Activated T-helper 17 cell treated with anti-CD3 and anti-CD28 coated beads, Interleukin-2, amount 50 U/mL, for 72 hours (primary cell): Measurements from ENCODE around the gene ZDHHC11. TPM values are rescaled to one million over a fixed set of nuclear protein-coding genes. Genes with fewer than 3 reads are reported as not detected.
"Not testable (repeated sequence)": the region's sequence is repeated elsewhere in the genome, so short reads cannot be mapped to it uniquely, and the experiment has no call there.

Source experiments
- ATAC-seq: fragments of 150-1000 bp; cut with Tn5 transposase; replicated peaks from 2 replicates; pipeline ENCODE4 v1.10.0; 2021; ENCODE audit warnings: mild to moderate bottlenecking, moderate library complexity
- H3K27ac Mint-ChIP-seq: one replicate; pipeline ENCODE4 v1.8.0; 2022; ENCODE audit warnings: mixed read lengths
- H3K27me3 Mint-ChIP-seq: one replicate; pipeline ENCODE4 v1.8.0; 2022; ENCODE audit warnings: mixed read lengths
- H3K36me3 Mint-ChIP-seq: one replicate; pipeline ENCODE4 v1.8.0; 2022; ENCODE audit warnings: low read depth, mild to moderate bottlenecking, mixed read lengths
- H3K4me1 Mint-ChIP-seq: one replicate; pipeline ENCODE4 v1.8.0; 2022; ENCODE audit warnings: mixed read lengths
- H3K4me3 Mint-ChIP-seq: one replicate; pipeline ENCODE4 v1.8.0; 2022; ENCODE audit warnings: mild to moderate bottlenecking, mixed read lengths
- H3K9me3 Mint-ChIP-seq: one replicate; pipeline ENCODE4 v1.8.0; 2022; ENCODE audit warnings: mixed read lengths
- total RNA-seq, 2 donors: library from RNA; stranded (reverse); gene quantifications; one replicate each; pipeline ENCODE4 v1.2.3, GENCODE V29; 2022

Gene ZDHHC11
- total RNA-seq, 2 donors from 2014 or later, result 13.6 to 26.8 TPM

GRCh38 chr5:766666-767431, 83.9 kb downstream of the ZDHHC11 start:
- Mint-ChIP-seq H3K4me3 (no peak overlapping the region), H3K27ac (no peak overlapping the region), H3K9me3 (no peaks in the 10 kb centered on the region), H3K4me1 (no peaks in the 10 kb centered on the region), H3K27me3 (no peaks in the 10 kb centered on the region), H3K36me3 (no peaks in the 10 kb centered on the region)
- ATAC-seq, result no peak

- Mint-ChIP-seq H3K36me3 (no peaks in the 10 kb centered on the region), H3K4me3 (no peak overlapping the region), H3K27ac (no peak overlapping the region), H3K4me1 (no peaks in the 10 kb centered on the region), H3K9me3 (no peaks in the 10 kb centered on the region), H3K27me3 (no peaks in the 10 kb centered on the region)
- no peak for ATAC-seq
Measured at GRCh38 chr5:765948-766631, 84.7 kb downstream of the ZDHHC11 start.

GRCh38 chr5:763998-764781, 86.6 kb downstream of the ZDHHC11 start:
- Mint-ChIP-seq H3K4me3 (no peak overlapping the region), H3K9me3 (no peaks in the 10 kb centered on the region), H3K27me3 (no peaks in the 10 kb centered on the region), H3K36me3 (no peaks in the 10 kb centered on the region), H3K4me1 (peaks cover 2% of the 10 kb centered on the region), H3K27ac (no peak overlapping the region)
- no peak for ATAC-seq

- Mint-ChIP-seq H3K27ac (no peak overlapping the region), H3K36me3 (no peaks in the 10 kb centered on the region), H3K4me1 (peaks cover 7% of the 10 kb centered on the region), H3K9me3 (no peaks in the 10 kb centered on the region), H3K4me3 (no peak overlapping the region), H3K27me3 (no peaks in the 10 kb centered on the region)
- ATAC-seq, result no peak
Measured at GRCh38 chr5:763397-763796, 87.4 kb downstream of the ZDHHC11 start.

- not testable (repeated sequence) for H3K36me3 Mint-ChIP-seq, H3K4me1 Mint-ChIP-seq, H3K27ac Mint-ChIP-seq, H3K27me3 Mint-ChIP-seq, H3K4me3 Mint-ChIP-seq, H3K9me3 Mint-ChIP-seq, ATAC-seq
Measured at GRCh38 chr5:762996-763395, 87.8 kb downstream of the ZDHHC11 start.

GRCh38 chr5:761854-762710, 88.7 kb downstream of the ZDHHC11 start:
- H3K4me3 Mint-ChIP-seq, result no peak overlapping the region
- no peak overlapping the region for H3K27ac Mint-ChIP-seq
- peaks cover 7% of the 10 kb centered on the region for H3K4me1 Mint-ChIP-seq
- no peaks in the 10 kb centered on the region for H3K9me3 Mint-ChIP-seq
- no peaks in the 10 kb centered on the region for H3K27me3 Mint-ChIP-seq
- no peak for ATAC-seq
- H3K36me3 Mint-ChIP-seq, result no peaks in the 10 kb centered on the region

GRCh38 chr5:761059-761771, 89.6 kb downstream of the ZDHHC11 start:
- H3K9me3 Mint-ChIP-seq, result no peaks in the 10 kb centered on the region
- peaks cover 7% of the 10 kb centered on the region for H3K4me1 Mint-ChIP-seq
- H3K4me3 Mint-ChIP-seq, result no peak overlapping the region
- no peak overlapping the region for H3K27ac Mint-ChIP-seq
- H3K36me3 Mint-ChIP-seq, result no peaks in the 10 kb centered on the region
- H3K27me3 Mint-ChIP-seq, result no peaks in the 10 kb centered on the region
- no peak for ATAC-seq

- no peak for ATAC-seq
- no peaks in the 10 kb centered on the region for H3K36me3 Mint-ChIP-seq
- peaks cover 7% of the 10 kb centered on the region for H3K4me1 Mint-ChIP-seq
- no peak overlapping the region for H3K27ac Mint-ChIP-seq
- no peaks in the 10 kb centered on the region for H3K9me3 Mint-ChIP-seq
- no peaks in the 10 kb centered on the region for H3K27me3 Mint-ChIP-seq
- no peak overlapping the region for H3K4me3 Mint-ChIP-seq
Measured at GRCh38 chr5:760363-761058, 90.3 kb downstream of the ZDHHC11 start.

- Mint-ChIP-seq H3K9me3 (no peaks in the 10 kb centered on the region), H3K27ac (no peak overlapping the region), H3K4me3 (no peak overlapping the region), H3K27me3 (no peaks in the 10 kb centered on the region), H3K4me1 (peaks cover 7% of the 10 kb centered on the region), H3K36me3 (no peaks in the 10 kb centered on the region)
- ATAC-seq, result no peak
Measured at GRCh38 chr5:759781-760362, 90.9 kb downstream of the ZDHHC11 start.

- Mint-ChIP-seq H3K27ac (peak overlapping the region; percentile 89), H3K27me3 (no peaks in the 10 kb centered on the region), H3K36me3 (peaks cover 2% of the 10 kb centered on the region), H3K4me3 (peak overlapping the region; percentile 73), H3K4me1 (peaks cover 11% of the 10 kb centered on the region), H3K9me3 (no peaks in the 10 kb centered on the region)
- ATAC-seq, result peak; percentile 63
Measured at GRCh38 chr5:759111-759751, 91.6 kb downstream of the ZDHHC11 start.

- Mint-ChIP-seq H3K36me3 (peaks cover 5% of the 10 kb centered on the region), H3K9me3 (no peaks in the 10 kb centered on the region), H3K27ac (peak overlapping the region; percentile 89), H3K4me3 (peak overlapping the region; percentile 73), H3K4me1 (peaks cover 15% of the 10 kb centered on the region), H3K27me3 (no peaks in the 10 kb centered on the region)
- ATAC-seq, result no peak
Measured at GRCh38 chr5:758698-759053, 92.1 kb downstream of the ZDHHC11 start.

GRCh38 chr5:757931-758697, 92.7 kb downstream of the ZDHHC11 start:
- peak overlapping the region; percentile 73 for H3K4me3 Mint-ChIP-seq
- peaks cover 15% of the 10 kb centered on the region for H3K4me1 Mint-ChIP-seq
- ATAC-seq, result peak; percentile 51
- H3K36me3 Mint-ChIP-seq, result peaks cover 5% of the 10 kb centered on the region
- H3K27me3 Mint-ChIP-seq, result no peaks in the 10 kb centered on the region
- peak overlapping the region; percentile 28 for H3K27ac Mint-ChIP-seq
- H3K9me3 Mint-ChIP-seq, result no peaks in the 10 kb centered on the region
